Embryonic facial prominence (tissue), 1 donor: Measurements from ENCODE around the gene XDH.

Experiments
- DNase-seq: peaks from one replicate; pipeline ENCODE4 v3.0.0-alpha.2; 2016; ENCODE audit errors: extremely low spot score

XDH gene

DNA sequence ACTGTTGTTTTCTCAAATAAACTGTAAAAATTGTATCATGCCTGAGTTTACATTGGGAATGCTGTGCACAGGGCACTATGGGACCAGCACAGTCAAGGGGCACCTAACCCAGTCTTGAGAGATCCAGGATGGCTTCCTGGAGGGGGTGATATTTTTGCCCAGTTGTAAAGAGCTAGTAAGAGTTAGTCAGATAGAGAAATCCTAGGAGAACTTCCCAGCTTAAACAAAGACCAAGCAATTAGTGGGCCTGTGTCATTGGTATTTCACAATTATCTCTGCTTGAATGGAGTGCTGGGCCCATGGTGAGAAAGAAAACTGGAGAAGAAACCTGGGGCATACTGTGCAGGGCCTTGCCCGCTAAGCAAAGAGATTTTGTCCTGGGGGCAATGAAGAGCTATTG is 12.2 kb downstream of the XDH start:
- DNase-seq, result no peak

DNA sequence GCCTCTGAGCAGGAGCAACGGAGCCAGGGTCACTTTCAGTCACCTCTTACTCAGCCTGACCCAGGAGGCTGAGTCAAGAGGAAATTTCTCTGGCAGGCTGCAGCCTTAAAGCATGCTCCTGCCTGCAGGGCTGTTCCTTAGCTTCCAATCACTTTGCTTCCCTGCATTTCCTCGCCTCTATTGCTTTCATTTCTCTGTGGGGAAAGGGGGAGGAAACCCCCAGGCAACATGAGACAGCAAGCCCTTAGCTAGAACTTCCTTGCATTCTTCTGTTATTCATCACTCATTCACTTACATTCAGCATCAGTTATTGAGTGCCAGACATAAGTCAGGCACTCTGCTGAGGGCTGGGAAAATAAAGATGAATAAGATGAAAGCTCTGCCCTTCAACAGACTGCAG is 13.0 kb downstream of the XDH start:
- DNase-seq, result no peak

DNA sequence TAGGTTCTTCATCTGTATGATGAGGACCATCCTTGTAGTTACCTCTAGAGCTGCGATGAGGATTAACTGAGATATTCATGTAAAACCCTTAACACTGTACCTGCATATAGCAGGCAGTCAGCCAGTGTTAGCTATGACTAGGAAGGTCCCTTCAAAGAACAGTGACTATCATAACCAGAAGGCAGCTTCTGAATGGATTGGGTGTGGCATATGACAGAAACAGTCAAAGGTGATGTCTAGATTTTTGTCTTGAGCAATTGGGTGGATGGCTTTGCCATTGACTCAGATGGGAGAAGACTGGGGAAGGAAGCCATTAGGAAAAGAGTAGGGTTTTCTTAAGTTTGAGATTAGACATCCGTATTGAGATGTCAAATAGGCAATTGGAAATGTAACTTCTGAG is 15.7 kb downstream of the XDH start:
- no peak for DNase-seq

DNA sequence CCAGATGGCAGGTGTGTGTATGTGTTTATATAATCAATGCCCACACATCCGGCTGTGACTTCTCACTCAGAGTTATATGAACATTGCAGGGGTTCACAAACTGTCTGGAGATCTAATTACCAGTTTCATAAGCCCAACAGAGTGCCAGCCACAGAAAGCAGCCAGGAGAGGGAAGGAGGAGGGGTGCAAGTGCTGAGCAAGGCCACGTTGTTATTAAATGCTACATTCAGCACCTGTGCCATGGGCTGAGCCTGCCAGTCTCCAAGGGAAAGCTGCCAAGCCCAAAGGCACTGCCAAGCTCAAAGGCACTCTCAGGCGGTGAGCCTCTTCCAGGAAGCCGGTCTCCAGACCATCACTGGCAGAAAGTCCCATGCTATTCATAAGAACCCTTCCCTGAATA is 17.4 kb downstream of the XDH start:
- no peak for DNase-seq

GRCh38 chr2:31390324-31390723 is 24.2 kb downstream of the XDH start:
- DNase-seq, result no peak

DNA sequence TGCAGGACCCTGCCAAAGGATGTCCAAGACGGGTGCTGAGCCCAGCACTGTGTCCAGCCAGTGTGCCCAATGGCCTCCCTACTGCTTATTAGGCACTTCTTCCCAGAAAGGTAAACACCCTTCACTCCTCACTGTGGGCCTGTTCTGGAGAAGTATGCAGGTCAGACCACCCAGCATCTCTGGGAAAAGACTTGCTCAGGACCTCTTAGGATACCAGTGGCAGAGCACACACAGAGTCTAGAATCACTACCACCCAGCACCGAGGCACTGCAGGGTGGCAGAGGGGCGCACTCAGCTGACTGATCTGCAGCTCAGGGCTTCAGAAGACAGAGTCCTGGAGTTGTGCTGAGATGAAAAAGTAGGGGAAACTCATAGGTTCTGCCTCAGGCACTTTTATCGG is 25.8 kb downstream of the XDH start:
- no peak for DNase-seq

- no peak for DNase-seq
Observed at GRCh38 chr2:31387850-31388249, 26.7 kb downstream of the XDH start.

DNA sequence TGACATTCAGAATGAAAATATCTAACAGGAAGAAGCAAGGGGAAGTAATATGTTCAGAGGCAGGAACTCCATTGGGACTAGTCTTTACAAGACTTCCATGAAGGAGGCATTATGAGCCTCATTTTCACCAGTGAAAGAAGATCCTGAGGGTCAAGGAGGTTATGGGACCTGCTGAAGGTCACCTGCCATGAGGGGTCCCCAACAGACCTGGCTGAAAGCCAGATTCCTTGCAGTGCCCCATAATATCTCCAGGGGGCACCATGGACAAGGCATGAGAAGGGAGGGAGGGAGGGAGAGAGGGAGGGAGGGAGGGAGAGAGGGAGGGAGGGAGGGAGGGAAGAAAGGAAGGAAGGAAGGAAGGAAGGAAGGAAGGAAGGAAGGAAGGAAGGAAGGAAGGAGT is 27.9 kb downstream of the XDH start:
- no peak for DNase-seq

DNA sequence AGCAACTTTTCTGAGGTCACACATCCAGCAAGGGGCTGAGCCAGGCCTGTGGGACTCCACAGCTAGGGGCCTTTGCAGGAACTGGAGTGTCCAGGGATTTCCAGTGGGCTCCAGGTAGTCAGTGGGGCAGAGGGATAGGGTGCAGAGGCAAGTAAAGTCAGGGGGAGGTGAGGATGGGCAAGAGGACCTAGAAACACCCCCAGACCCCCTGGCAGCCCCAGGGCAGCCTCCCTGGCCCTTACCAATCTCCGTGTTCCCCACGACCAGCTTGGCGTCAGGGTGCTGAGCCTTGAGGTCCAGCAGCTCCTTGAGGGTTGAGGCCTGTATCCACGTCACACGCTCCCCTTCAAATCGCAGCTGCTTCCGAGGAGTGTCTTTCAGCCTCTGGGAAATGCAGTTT is 28.4 kb downstream of the XDH start:
- no peak for DNase-seq

- DNase-seq, result no peak
Observed at GRCh38 chr2:31384771-31385276, 29.7 kb downstream of the XDH start.

DNA sequence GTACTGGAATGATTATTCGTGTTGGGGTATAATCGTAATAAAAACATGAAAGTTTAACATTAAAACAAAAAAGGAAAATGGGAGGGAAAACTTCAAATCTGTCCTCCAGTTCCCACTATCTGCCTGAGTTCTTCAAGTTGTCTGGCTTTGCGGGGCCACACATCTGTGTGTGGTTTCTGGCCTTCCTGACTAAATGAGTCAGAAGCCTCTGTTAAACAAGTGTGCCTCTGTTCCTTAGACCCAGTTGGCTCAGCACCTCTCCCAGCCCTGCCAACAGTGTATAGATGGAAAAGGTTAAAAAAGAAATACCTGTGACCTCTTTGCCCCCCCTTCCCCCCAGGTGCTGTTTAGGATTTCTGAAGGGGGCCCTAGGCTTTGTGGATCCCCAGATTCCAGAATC is 30.2 kb downstream of the XDH start:
- DNase-seq, result no peak

- DNase-seq, result no peak
Observed at GRCh38 chr2:31383471-31384153, 30.9 kb downstream of the XDH start.

- no peak for DNase-seq
Observed at GRCh38 chr2:31382452-31383120, 32.0 kb downstream of the XDH start.

DNA sequence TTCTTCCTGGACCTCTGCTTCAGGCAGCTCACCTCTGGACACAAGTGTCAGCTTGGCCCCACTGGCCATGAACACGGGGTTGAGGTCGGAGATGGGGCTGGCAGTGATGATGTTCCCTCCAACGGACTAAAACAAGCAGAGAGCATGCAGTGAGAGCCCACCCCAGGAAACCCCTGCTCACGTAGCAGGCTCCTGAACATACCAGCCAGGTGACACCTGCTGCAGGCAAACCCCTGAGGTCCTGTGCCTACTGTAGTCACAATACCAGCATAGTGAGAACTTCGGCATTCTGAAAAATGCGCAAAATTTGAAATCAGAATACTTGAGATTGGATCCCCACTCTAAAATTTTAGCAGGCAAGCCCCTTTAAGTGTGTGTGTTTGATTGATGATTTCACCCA is 32.9 kb downstream of the XDH start:
- DNase-seq, result no peak

DNA sequence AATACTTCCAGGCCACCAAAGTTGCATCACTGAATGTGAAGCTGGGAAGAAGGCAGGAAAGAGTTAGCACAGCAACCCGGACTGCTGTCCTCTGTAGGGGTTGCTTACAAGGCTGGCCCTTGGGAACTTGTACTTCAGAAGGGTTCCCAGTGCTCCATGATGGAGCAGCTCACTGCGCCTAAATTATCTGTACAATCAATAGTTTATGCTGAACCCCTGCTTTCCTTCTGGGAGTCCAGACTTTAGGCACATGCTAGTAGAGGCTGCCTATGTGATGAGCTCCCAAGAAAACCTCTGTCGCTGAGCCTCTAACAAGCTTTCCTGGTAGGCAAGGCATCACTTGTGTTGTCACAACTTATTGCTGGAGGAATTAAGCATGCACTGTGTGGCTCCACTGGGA is 34.3 kb downstream of the XDH start:
- DNase-seq, result no peak

- no peak for DNase-seq
Observed at GRCh38 chr2:31379747-31380146, 34.8 kb downstream of the XDH start.

GRCh38 chr2:31378791-31379501 is 35.6 kb downstream of the XDH start:
- DNase-seq, result no peak

GRCh38 chr2:31378389-31378788 is 36.2 kb downstream of the XDH start:
- DNase-seq, result no peak

- no peak for DNase-seq
Observed at GRCh38 chr2:31373127-31373526, 41.4 kb downstream of the XDH start.

GRCh38 chr2:31372097-31372496 is 42.4 kb downstream of the XDH start:
- DNase-seq, result no peak

DNA sequence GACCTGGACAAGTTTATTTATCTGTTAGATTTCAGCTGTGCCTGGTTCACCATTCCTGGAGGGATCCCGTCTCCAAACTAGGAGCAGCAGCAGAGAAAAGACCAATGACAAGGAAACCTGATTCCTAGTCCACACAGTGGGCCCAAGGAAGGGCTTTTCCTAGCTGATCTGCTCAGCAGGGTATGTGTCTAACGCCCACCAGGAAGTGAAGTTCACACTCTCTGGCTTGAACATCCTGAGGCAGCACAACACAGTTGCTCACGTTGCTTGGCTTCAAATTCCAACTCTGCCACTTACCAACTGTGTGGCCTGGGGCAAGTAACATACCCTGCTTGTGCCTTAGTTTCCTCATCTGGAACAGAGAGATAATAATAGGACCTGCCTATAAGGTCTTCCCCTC is 42.9 kb downstream of the XDH start:
- no peak for DNase-seq

DNA sequence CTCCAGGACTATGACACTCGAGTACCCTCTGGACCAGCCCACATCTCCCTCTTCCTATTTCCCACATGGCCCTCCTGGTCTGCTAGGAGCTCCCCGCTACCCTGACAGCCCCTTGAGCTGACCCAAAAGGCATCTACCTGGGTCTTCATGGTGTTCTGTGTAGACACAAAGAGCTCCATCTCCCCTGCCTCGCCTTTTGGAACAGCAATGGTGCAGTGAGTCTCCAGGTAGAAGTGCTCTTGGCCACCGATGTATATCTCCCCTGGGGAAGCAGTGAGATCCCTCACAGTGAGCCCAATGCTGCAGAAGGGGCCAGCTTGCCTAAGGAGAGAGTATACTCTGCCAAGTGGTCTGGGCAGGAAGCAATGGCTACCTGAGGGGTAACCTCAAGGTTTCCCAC is 47.8 kb downstream of the XDH start:
- no peak for DNase-seq
